ENCODE results near the gene SGSM2. TPM values are rescaled to one million over a fixed set of nuclear protein-coding genes. Genes with fewer than 3 reads are reported as not detected.
A peak's percentile ranks its signal among the peaks of the same experiment; 100 is the strongest.

SGSM2 gene
- total and polyA plus RNA-seq, 2 of the 8 experiments (the other 6 are each of a cell fraction or from before 2014, with no cell fraction given) = 44.5 to 77.7 TPM

- H4K91ac ChIP-seq (replicated peaks; ENCODE audit: insufficient read length, low read length) = peak overlapping the region; percentile 17
- no peak overlapping the region for H2AK5ac ChIP-seq (ENCODE audit: low read depth, low read length)
- H3K9ac ChIP-seq (replicated peaks in 1 of 4; ENCODE audit: extremely low read depth in 1 of 4, low read depth in 3 of 4, low read length in 3 of 4) = peak overlapping the region; percentile 74 to 95 (median 92)
- no peak overlapping the region for H2BK12ac ChIP-seq (ENCODE audit: low read depth, low read length)
- H3K23ac ChIP-seq (ENCODE audit: insufficient read length) = no peak overlapping the region
- peak overlapping the region; percentile 48 for H3K56ac ChIP-seq (replicated peaks; ENCODE audit: insufficient read length, low read depth, low read length)
- H3K14ac ChIP-seq (ENCODE audit: insufficient read length) = no peak overlapping the region
- no peaks in the 10 kb centered on the region for H3K27me3 ChIP-seq (replicated peaks in 1 of 4; ENCODE audit: control insufficient read depth in 3 of 4, extremely low read depth in 1 of 4, insufficient read depth in 3 of 4, low read length in 3 of 4)
- peak overlapping the region; percentile 81 to 99 for H3K4me2 ChIP-seq (ENCODE audit: insufficient read depth in 1 of 2, low read depth in 2 of 2, low read length in 2 of 2)
- H2AFZ ChIP-seq (ENCODE audit: low read length) = 0 out of 2 replicates have a peak overlapping the region, but pooled peaks have one; percentile 37
- H3K79me1 ChIP-seq (ENCODE audit: low read depth, low read length) = peaks cover 28% of the 10 kb centered on the region
- peaks cover 15 to 46% (median 30%) of the 10 kb centered on the region in 4 experiments for H3K4me1 ChIP-seq (replicated peaks in 1 of 4; ENCODE audit: control insufficient read depth in 3 of 4, insufficient read depth in 4 of 4, low read length in 3 of 4)
- H2BK120ac ChIP-seq (replicated peaks; ENCODE audit: low read depth, low read length) = no peak overlapping the region
- no peak overlapping the region for H2BK15ac ChIP-seq (ENCODE audit: low read length)
- peaks cover 15% of the 10 kb centered on the region for H3K23me2 ChIP-seq (ENCODE audit: low read depth, low read length)
- WGBS, 2 experiments (ENCODE audit: extremely low coverage in 1 of 2, insufficient coverage in 1 of 2, insufficient read length in 1 of 2, insufficient replicate concordance in 2 of 2, low coverage in 1 of 2, low lambda C conversion rate in 2 of 2, missing lambda C conversion rate in 1 of 2) = 1% methylated on average over 56 of the region's 99 CpGs; no CpG with 5 or more reads in 1 of the 2 experiments
- no peak overlapping the region for H4K5ac ChIP-seq (ENCODE audit: insufficient read length, low read depth, low read length)
- FAIRE-seq (no peak), DNase-seq (ENCODE audit: low read depth in 1 of 2, low spot score in 2 of 2) (peak in 1 of 2 experiments; percentile 88)
- H3K27ac ChIP-seq (ENCODE audit: low read depth, low read length) = peak overlapping the region; percentile 86
- ChIA-PET POLR2A (ENCODE audit: partially characterized antibody) (interaction anchor here (0.5 to 15.4 kb wide), 15 partner anchors 8 to 383 kb away, joined by 3 to 193 read pairs (median 5); partner anchors contain the start of genes MNT and TSR1), CTCF (ENCODE audit: partially characterized antibody) (interaction anchor here (1.8 to 3.7 kb wide), 4 partner anchors 11 to 23 kb away, joined by 6 to 48 read pairs (median 11); no protein-coding TSS in a partner anchor)
- H3K4ac ChIP-seq (replicated peaks; ENCODE audit: insufficient read length, low read depth, low read length) = no peak overlapping the region
- H4K8ac ChIP-seq (ENCODE audit: extremely low read depth, insufficient read depth, low read length) = peak overlapping the region; percentile 81; the same call in 1 of the 2 replicates
- peak overlapping the region; percentile 44 for H3K18ac ChIP-seq (ENCODE audit: extremely low read depth, low read length)
- peak overlapping the region; percentile 83; the same call in 1 of the 2 replicates for H2BK5ac ChIP-seq (ENCODE audit: low read depth, low read length)
- no peaks in the 10 kb centered on the region for H3K36me3 ChIP-seq (ENCODE audit: control insufficient read depth in 2 of 4, insufficient read depth in 4 of 4, low read length in 3 of 4)
- H3K9me3 ChIP-seq (ENCODE audit: insufficient read depth in 2 of 2, low read depth in 1 of 2, low read length in 1 of 2) = no peaks in the 10 kb centered on the region
- no peak overlapping the region for H2BK20ac ChIP-seq (ENCODE audit: low read length)
- H4K20me1 ChIP-seq (replicated peaks in 1 of 2; ENCODE audit: control insufficient read depth in 1 of 2, insufficient read depth in 2 of 2, low read length in 2 of 2) = peaks cover 13 to 14% of the 10 kb centered on the region in 2 experiments
- peaks cover 0 to 50% of the 10 kb centered on the region in 2 experiments; a peak in 2 of 4 replicates for H3K79me2 ChIP-seq (ENCODE audit: control insufficient read depth in 1 of 2, insufficient read depth in 2 of 2, low read length in 2 of 2)
- H3K4me3 ChIP-seq (ENCODE audit: extremely low read depth in 1 of 4, insufficient read depth in 2 of 4, low read depth in 3 of 4, low read length in 4 of 4) = peak overlapping the region; percentile 64 to 85 (median 76)
- TF ChIP-seq SRF (IDR thresholded peaks at IDR 0.05; ENCODE audit: low read depth, low read length) = no peak
- TF ChIP-seq PHF8 (conservative IDR thresholded peaks at IDR 0.05; ENCODE audit: low read depth, low read length) = peak; percentile 54
- TF ChIP-seq JUN (IDR thresholded peaks at IDR 0.05; ENCODE audit: low read depth, low read length) = no peak
- TF ChIP-seq GTF2F1 (IDR thresholded peaks at IDR 0.05; ENCODE audit: borderline replicate concordance, low read depth, low read length) = no peak
- TF ChIP-seq RFX5 (IDR thresholded peaks at IDR 0.05; ENCODE audit: borderline replicate concordance, low read depth, low read length) = no peak
- TF ChIP-seq JUND (IDR thresholded peaks at IDR 0.05; ENCODE audit: low read length) = 0 out of 2 replicates have a peak, but pooled peaks have one; percentile 21
- TF ChIP-seq HDAC2 (IDR thresholded peaks at IDR 0.05; ENCODE audit: borderline replicate concordance in 1 of 2, low read depth in 2 of 2, low read length in 2 of 2) = 0 out of 4 replicates have a peak, but pooled peaks have one; percentile 5 to 84
- TF ChIP-seq NRF1 (IDR thresholded peaks at IDR 0.05; ENCODE audit: low read depth, low read length) = peak; percentile 54; the same call in 1 of the 2 replicates
- no peak for TF ChIP-seq KDM1A (IDR thresholded peaks at IDR 0.05; ENCODE audit: borderline replicate concordance, low read length)
- TF ChIP-seq BACH1 (IDR thresholded peaks at IDR 0.05; ENCODE audit: low read length) = peak; percentile 8; the same call in 1 of the 2 replicates
- TF ChIP-seq CREB1 (IDR thresholded peaks at IDR 0.05) = peak; percentile 77
These were observed 56.1 kb downstream of the SGSM2 start for GRCh38 chr17:2393174-2393953.

Measured in H1 (cell line).